GM12872 (cell line): Measurements from ENCODE around the gene EVL.

Experiments used
- CTCF ChIP-seq: IDR thresholded peaks from 3 replicates; pipeline ENCODE4 v1.5.1; 2011; ENCODE audit warnings: low read depth, mild to moderate bottlenecking, low read length, moderate library complexity; ENCODE audit not compliant: insufficient read depth

The EVL gene

GRCh38 chr14:100137173-100137572, 72.0 kb downstream of the EVL start:
- TF ChIP-seq CTCF = no peak

GRCh38 chr14:100138082-100138787, 73.0 kb downstream of the EVL start:
- TF ChIP-seq CTCF = no peak

- no peak for TF ChIP-seq CTCF
These were observed 73.7 kb downstream of the EVL start for GRCh38 chr14:100138955-100139354.

- no peak for TF ChIP-seq CTCF
These were observed 75.3 kb downstream of the EVL start for GRCh38 chr14:100140452-100141078.

GRCh38 chr14:100141098-100141497, 75.9 kb downstream of the EVL start:
- TF ChIP-seq CTCF = no peak

GRCh38 chr14:100142073-100143040, 77.1 kb downstream of the EVL start:
- no peak for TF ChIP-seq CTCF

- TF ChIP-seq CTCF = no peak
These were observed 78.3 kb downstream of the EVL start for GRCh38 chr14:100143523-100143922.
